IgD-negative memory B cell (primary cell): ENCODE measurements around the gene POU2F1. TPM values are rescaled to one million over a fixed set of nuclear protein-coding genes. Genes with fewer than 3 reads are reported as not detected.
"Not testable (repeated sequence)": the region's sequence is repeated elsewhere in the genome, so short reads cannot be mapped to it uniquely, and the experiment has no call there.

Experiments
- H3K27ac Mint-ChIP-seq, 3 donors: one replicate each; pipeline ENCODE4 v1.8.0; 2020 to 2022; ENCODE audit warnings: mild to moderate bottlenecking in 3 of 3, mixed read lengths in 3 of 3, moderate library complexity in 1 of 3
- H3K27me3 Mint-ChIP-seq: one replicate; pipeline ENCODE4 v1.8.0; 2021; ENCODE audit warnings: mixed read lengths
- H3K36me3 Mint-ChIP-seq: one replicate; pipeline ENCODE4 v1.8.0; 2020; ENCODE audit warnings: mild to moderate bottlenecking, mixed read lengths
- H3K4me1 Mint-ChIP-seq, 3 donors: one replicate each; pipeline ENCODE4 v1.8.0; 2020 to 2022; ENCODE audit warnings: mixed read lengths in 3 of 3, mild to moderate bottlenecking in 1 of 3
- H3K4me3 Mint-ChIP-seq, 4 donors: one replicate each; pipeline ENCODE4 v1.8.0; 2020 to 2022; ENCODE audit warnings: mild to moderate bottlenecking in 4 of 4, mixed read lengths in 4 of 4, moderate library complexity in 3 of 4
- H3K9me3 Mint-ChIP-seq, 3 donors: one replicate each; pipeline ENCODE4 v1.8.0; 2020 to 2021; ENCODE audit warnings: mixed read lengths in 3 of 3, mild to moderate bottlenecking in 1 of 3
- polyA plus RNA-seq: library from polyadenylated mRNA; unstranded; fragments of 300-500 nt; fragmentation: Illumina TruSeq; gene quantifications from one replicate; pipeline ENCODE4 v1.2.3, GENCODE V29; 2021

Gene POU2F1
- polyA plus RNA-seq, 1 donor from 2014 or later = 20.4 TPM

GRCh38 chr1:167216809-167217208 lies 3.9 kb upstream of the POU2F1 start:
- Mint-ChIP-seq H3K27me3 (no peaks in the 10 kb centered on the region), H3K27ac (peak overlapping the region in 1 of 3 donors; percentile 76), H3K4me3 (peak overlapping the region in 1 of 4 donors; percentile 45), H3K36me3 (peaks cover under 1% of the 10 kb centered on the region), H3K9me3 (peaks cover 3 to 7% (median 3%) of the 10 kb centered on the region in 3 donors), H3K4me1 (peaks cover 0 to 9% (median 0%) of the 10 kb centered on the region in 3 donors)

DNA sequence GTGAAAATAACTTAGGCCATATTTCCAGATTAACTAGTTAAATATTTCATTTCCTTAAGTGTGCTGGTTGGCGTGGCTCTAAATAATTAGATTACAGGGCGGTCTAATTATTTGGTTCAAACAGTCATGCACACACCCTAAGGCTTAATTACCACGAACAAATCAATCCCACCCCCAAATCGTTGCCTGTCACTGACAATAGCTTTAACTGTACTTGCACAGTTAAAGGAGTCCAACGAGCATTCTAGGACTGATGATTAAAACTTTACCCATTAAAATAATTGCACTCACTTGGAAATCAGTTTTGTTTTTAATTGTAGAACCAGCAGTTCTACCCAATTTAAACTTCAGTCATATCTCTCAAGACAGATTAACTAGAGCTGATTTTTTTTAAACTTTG lies 1.5 kb upstream of the POU2F1 start:
- Mint-ChIP-seq H3K36me3 (no peaks in the 10 kb centered on the region), H3K4me1 (peaks cover 12 to 27% (median 15%) of the 10 kb centered on the region in 3 donors), H3K27ac (peak overlapping the region in 1 of 3 donors; percentile 95), H3K27me3 (no peaks in the 10 kb centered on the region), H3K9me3 (peaks cover 3 to 7% (median 4%) of the 10 kb centered on the region in 3 donors), H3K4me3 (peak overlapping the region; percentile 95 to 98 (median 98))

GRCh38 chr1:167219646-167220536 lies 795 bp upstream of the POU2F1 start:
- no peaks in the 10 kb centered on the region for H3K36me3 Mint-ChIP-seq
- H3K27me3 Mint-ChIP-seq = no peaks in the 10 kb centered on the region
- H3K9me3 Mint-ChIP-seq = peaks cover 3 to 7% (median 4%) of the 10 kb centered on the region in 3 donors
- H3K27ac Mint-ChIP-seq = peak overlapping the region; percentile 95 to 99 (median 98)
- H3K4me1 Mint-ChIP-seq = peaks cover 14 to 29% (median 16%) of the 10 kb centered on the region in 3 donors
- peak overlapping the region; percentile 95 to 98 (median 98) for H3K4me3 Mint-ChIP-seq

DNA sequence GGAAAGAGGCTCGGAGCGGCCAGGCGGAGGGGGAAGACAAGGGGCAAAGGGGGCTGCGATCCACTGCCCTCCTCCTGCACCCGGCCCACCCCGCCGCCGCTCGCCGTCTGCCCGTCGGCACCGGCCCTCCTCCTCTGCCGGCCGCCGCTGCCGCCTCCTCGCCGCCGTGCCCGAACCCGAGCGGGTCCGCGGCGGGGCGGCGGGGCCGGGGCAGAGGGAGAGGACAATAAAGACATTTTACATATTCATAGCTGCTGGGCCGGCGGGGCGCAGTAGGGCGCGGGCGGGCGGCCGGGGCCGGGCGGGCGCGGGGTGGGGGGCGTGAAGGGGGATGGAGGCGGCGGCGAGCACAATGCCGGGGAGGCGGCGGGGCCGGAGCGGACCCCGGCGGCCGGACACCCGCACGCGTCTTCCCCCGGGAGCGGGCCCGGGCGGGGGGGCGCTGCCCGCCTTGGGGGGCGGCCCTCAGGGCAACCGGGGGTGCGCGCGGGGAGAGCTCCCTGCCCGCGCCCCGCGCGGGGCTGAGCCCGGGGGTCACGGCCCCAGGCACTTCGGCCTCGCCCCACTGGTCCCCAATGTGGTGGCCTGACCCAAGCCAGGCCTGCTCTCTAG lies 546 bp downstream of the POU2F1 start:
- Mint-ChIP-seq H3K4me3 (peak overlapping the region; percentile 97 to 98 (median 98)), H3K9me3 (peaks cover 3 to 7% (median 4%) of the 10 kb centered on the region in 3 donors), H3K36me3 (no peaks in the 10 kb centered on the region), H3K27me3 (no peaks in the 10 kb centered on the region), H3K27ac (peak overlapping the region; percentile 95 to 99 (median 98)), H3K4me1 (peaks cover 19 to 42% (median 29%) of the 10 kb centered on the region in 3 donors)

DNA sequence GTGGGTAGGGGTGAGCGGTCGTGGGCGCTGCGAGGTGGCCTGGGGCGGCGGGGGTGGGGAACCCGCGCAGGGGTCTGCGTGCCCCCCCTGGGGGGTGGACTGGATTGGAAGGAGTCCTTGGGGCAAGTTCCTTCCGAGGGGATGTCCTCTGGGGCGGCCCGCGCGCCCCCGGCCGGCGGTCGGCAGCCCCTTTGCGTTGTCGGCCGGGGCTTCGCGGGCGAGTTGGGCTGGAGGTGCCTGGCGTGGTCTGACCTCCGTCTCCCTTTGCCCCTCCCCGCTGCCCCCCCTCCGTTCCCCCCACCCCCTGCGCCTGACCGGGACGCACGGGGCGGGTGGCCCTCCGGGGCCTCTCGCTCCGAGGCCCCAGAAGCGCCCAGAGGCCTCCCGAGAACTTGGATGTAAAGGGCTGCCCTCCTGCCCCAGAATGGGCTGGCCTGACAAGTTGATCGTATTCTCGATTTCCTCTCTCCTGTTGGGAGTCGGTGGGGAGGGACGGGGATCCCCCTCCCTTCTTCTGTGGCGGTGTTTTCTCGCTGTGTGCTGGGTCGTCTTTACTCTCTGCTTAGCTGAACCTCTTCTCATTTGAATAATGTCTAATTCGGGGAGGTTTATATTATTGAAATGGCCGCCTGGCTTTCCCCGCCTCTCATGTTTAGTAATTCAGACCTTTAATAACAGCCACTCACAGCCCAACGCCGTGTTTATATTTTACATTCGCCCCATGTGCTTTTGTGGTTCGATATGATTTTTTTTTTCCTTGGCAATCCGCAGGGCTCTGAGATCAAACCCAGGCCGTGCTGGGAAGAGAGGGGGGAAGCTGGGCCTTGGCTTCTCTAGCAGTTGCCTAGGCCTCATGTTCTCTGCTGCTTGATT lies 1.3 kb downstream of the POU2F1 start:
- no peaks in the 10 kb centered on the region for H3K27me3 Mint-ChIP-seq
- peaks cover under 1 to 2% (median 1%) of the 10 kb centered on the region in 3 donors for H3K9me3 Mint-ChIP-seq
- H3K4me1 Mint-ChIP-seq = peaks cover 21 to 44% (median 31%) of the 10 kb centered on the region in 3 donors
- peak overlapping the region; percentile 91 to 99 (median 96) for H3K27ac Mint-ChIP-seq
- H3K36me3 Mint-ChIP-seq = no peaks in the 10 kb centered on the region
- H3K4me3 Mint-ChIP-seq = peak overlapping the region; percentile 89 to 99 (median 98)

DNA sequence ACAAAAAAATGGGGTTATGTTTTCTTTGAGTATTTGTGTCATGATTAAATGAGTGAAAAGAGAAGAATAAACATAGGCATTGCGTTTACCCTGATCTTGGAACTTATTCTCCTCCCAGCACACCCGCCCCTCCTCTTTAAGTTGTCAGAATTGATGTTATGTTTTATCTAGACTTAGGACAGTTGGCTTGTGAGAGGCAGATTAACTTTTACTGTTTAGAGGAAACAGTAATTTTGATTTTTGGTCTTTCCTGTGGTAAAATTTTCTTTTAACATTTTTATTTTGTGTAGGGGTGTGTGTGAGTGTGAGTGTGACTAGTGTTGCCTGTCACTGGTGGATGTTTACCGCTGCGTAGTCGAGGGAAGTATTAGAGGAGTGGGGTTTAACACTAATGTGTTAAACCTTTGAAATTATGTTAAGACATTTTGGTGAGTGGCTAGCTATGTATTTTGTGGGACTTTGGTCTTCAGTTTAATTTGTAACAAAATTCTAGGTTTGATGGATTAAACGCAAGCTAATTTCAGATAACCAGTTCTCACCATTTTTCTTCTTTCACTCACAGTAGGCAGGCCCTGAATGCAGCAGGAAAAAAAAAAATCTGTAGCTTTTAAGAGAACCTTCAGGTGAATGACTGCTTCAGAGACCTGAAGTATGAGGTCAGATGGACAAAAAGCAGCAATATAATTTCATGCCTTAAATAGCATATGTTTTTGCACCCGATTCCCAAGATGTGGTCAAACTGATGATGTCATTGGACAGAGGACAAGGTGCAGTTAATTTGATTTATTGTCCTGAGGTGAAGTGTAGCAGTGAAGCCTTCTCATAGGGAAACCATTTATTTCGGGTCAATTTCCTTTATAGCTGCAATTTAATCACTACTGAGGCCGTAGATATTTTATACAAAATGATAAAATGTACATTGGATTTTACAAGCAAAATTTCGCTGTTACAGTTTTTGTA lies 2.7 kb downstream of the POU2F1 start:
- H3K36me3 Mint-ChIP-seq = no peaks in the 10 kb centered on the region
- H3K4me3 Mint-ChIP-seq = peak overlapping the region in 3 of 4 donors; percentile 46 to 97 (median 89)
- H3K27ac Mint-ChIP-seq = peak overlapping the region; percentile 91 to 99 (median 96)
- H3K9me3 Mint-ChIP-seq = peaks cover 0 to 1% (median 0%) of the 10 kb centered on the region in 3 donors
- no peaks in the 10 kb centered on the region for H3K27me3 Mint-ChIP-seq
- peaks cover 24 to 53% (median 39%) of the 10 kb centered on the region in 3 donors for H3K4me1 Mint-ChIP-seq

- peak overlapping the region in 1 of 3 donors; percentile 23 for H3K27ac Mint-ChIP-seq
- not testable (repeated sequence) for H3K36me3 Mint-ChIP-seq, H3K9me3 Mint-ChIP-seq, H3K27me3 Mint-ChIP-seq
- H3K4me1 Mint-ChIP-seq = peaks cover 24 to 53% (median 51%) of the 10 kb centered on the region in 3 donors
- peak overlapping the region in 3 of 4 donors; percentile 20 to 52 (median 46) for H3K4me3 Mint-ChIP-seq
Measured at GRCh38 chr1:167224734-167225235, 4.1 kb downstream of the POU2F1 start.

DNA sequence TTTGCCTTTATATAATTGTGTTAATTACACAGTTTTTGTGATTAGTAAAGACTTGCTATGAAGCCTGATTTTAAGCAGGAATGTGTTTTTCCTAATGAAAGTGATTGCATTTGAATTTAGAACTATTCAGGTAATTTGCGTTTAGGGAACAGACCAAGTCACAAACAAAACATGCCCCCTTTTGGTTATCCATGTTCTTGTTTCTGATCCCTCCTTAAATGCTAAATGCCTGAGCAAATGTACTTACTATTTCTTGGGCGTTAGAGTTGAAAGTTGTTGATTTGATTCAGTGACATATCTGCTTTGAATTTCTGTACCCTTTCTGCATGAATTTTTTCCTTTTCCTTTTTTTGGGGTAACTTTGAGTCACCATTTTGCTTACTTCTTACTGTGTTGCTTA lies 5.2 kb downstream of the POU2F1 start:
- H3K36me3 Mint-ChIP-seq = no peaks in the 10 kb centered on the region
- no peaks in the 10 kb centered on the region for H3K27me3 Mint-ChIP-seq
- peaks cover 28 to 62% (median 55%) of the 10 kb centered on the region in 3 donors for H3K4me1 Mint-ChIP-seq
- H3K4me3 Mint-ChIP-seq = peak overlapping the region in 1 of 4 donors; percentile 39
- H3K9me3 Mint-ChIP-seq = peaks cover 0 to 1% (median 0%) of the 10 kb centered on the region in 3 donors
- H3K27ac Mint-ChIP-seq = peak overlapping the region in 2 of 3 donors; percentile 23 to 37

GRCh38 chr1:167227934-167228378 lies 7.3 kb downstream of the POU2F1 start:
- Mint-ChIP-seq H3K36me3 (no peaks in the 10 kb centered on the region), H3K9me3 (no peaks in the 10 kb centered on the region), H3K4me1 (peaks cover 26 to 65% (median 56%) of the 10 kb centered on the region in 3 donors), H3K27ac (no peak overlapping the region), H3K4me3 (peak overlapping the region in 1 of 4 donors; percentile 10), H3K27me3 (no peaks in the 10 kb centered on the region)

DNA sequence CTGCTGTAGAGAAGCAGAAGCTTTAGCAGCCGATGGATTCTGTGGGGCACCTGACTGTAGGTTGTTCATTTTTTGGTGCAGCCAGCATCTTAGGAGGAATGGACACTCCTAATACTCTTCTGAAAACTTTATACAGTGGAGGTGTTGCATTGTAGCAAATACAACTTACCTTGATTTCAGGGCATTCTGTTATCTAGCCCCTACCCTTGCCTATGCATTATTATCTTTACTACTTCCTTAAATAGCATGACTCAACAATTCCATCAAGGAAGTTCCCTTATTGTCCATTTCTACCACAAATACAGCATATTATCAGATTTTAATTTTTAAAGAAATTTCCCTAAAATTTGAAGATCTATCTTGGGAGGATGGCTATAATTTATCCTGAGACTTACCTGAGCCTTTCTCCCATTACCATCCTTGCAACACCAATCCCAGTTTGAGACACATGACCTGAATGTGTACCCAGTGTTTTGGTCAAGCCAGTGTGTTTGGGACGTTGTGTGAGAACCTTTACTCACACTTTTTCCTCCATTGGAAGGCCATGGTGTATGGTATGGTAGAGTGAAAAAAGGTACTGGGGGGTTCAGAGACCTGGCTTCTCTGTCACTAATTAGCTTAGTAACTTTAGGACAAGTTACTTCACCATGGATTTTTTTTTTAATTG lies 9.2 kb downstream of the POU2F1 start:
- Mint-ChIP-seq H3K4me3 (no peak overlapping the region), H3K27ac (no peak overlapping the region), H3K9me3 (no peaks in the 10 kb centered on the region), H3K27me3 (no peaks in the 10 kb centered on the region), H3K36me3 (no peaks in the 10 kb centered on the region), H3K4me1 (peaks cover 24 to 63% (median 49%) of the 10 kb centered on the region in 3 donors)

- Mint-ChIP-seq H3K36me3 (no peaks in the 10 kb centered on the region), H3K4me1 (peaks cover 27 to 63% (median 49%) of the 10 kb centered on the region in 3 donors)
Measured at GRCh38 chr1:167230437-167230836, 9.8 kb downstream of the POU2F1 start.

DNA sequence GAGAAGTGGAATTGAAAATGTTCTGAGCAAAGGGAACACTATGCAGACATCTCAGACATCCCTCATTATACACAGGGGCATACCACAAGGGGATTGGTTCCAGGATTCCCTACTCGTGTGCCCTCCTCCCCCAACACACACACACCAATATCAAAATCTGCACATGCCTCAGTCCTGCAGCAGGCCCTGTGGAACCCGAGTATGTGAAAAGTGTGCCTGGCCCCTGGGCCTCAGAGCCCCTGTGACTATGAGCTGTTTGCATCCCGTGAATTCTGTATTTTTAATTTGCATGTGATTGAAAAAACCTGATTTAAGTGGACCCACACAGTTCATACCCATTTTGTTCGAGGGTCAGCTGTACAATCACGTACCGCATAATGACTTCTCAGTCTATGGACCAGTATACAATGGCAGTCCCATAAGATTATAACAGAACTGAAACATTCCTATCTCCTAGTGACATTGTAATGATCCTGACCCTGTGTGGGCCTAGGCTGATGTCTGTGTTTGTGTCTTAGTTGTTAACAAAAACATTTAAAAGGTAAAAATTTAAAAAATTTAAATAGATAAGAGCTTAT lies 11.3 kb downstream of the POU2F1 start:
- H3K4me1 Mint-ChIP-seq = peaks cover 26 to 59% (median 46%) of the 10 kb centered on the region in 3 donors
- H3K9me3 Mint-ChIP-seq = no peaks in the 10 kb centered on the region
- H3K27ac Mint-ChIP-seq = peak overlapping the region in 1 of 3 donors; percentile 24

More at GRCh38 chr1:167230437-167230836, 9.8 kb downstream of the POU2F1 start:
- no peak overlapping the region for H3K27ac Mint-ChIP-seq
- no peaks in the 10 kb centered on the region for H3K9me3 Mint-ChIP-seq
- no peak overlapping the region for H3K4me3 Mint-ChIP-seq
- H3K27me3 Mint-ChIP-seq = no peaks in the 10 kb centered on the region

More for the DNA sequence above, 11.3 kb downstream of the POU2F1 start:
- Mint-ChIP-seq H3K4me3 (peak overlapping the region in 1 of 4 donors; percentile 9), H3K27me3 (no peaks in the 10 kb centered on the region), H3K36me3 (no peaks in the 10 kb centered on the region)
